GM12878 (cell line): ENCODE measurements around the gene LMX1A.

Experiments used
- BHLHE40 ChIP-seq, 2 experiments: fragments of 450-650 bp in 1 of 2; IDR thresholded peaks; 2 replicates each; pipeline ENCODE4 v1.6.1; 2011 to 2017; ENCODE audit warnings: low read depth in 2 of 2, borderline replicate concordance in 1 of 2, improper control_type of control experiment in 1 of 2, low read length in 1 of 2, mild to moderate bottlenecking in 1 of 2
- NFXL1 ChIP-seq: fragments of 450-650 bp; IDR thresholded peaks from 2 replicates; pipeline ENCODE4 v1.6.1; 2017; ENCODE audit warnings: antibody characterized with exemption, mild to moderate bottlenecking, borderline replicate concordance
- TAF1 ChIP-seq: IDR thresholded peaks from 2 replicates; pipeline ENCODE4 v1.6.1; 2011; ENCODE audit warnings: mild to moderate bottlenecking, low read depth, low read length, borderline replicate concordance

- TF ChIP-seq TAF1 (no peak), BHLHE40 (IDR thresholded peaks at IDR 0.05; ENCODE audit: borderline replicate concordance in 1 of 2, low read depth in 2 of 2, low read length in 1 of 2) (no peak), NFXL1 (no peak)
These were observed 12.3 kb downstream of the LMX1A start for GRCh38 chr1:165344198-165344597.
